Measurements from ENCODE around the gene BTBD16. TPM values are rescaled to one million over a fixed set of nuclear protein-coding genes. Genes with fewer than 3 reads are reported as not detected.

The BTBD16 gene
- total and polyA plus RNA-seq, 2 donors (not counting 1 experiment from before 2014, with no cell fraction given), result not detected

- no peak overlapping the region for H2AFZ ChIP-seq (ENCODE audit: insufficient read depth, low read depth, low read length, poor library complexity, severe bottlenecking)
- H3K4me1 ChIP-seq (ENCODE audit: control insufficient read depth in 2 of 2, insufficient read depth in 2 of 2, low read length in 2 of 2), result no peaks in the 10 kb centered on the region
- no peaks in the 10 kb centered on the region for H3K27me3 ChIP-seq (replicated peaks in 1 of 4; ENCODE audit: control extremely low read depth in 1 of 4, control insufficient read depth in 3 of 4, insufficient read depth in 4 of 4, low read length in 3 of 4)
- DNase-seq (no peak), ATAC-seq (ENCODE audit: low read depth) (no peak)
- no peaks in the 10 kb centered on the region for H3K79me2 ChIP-seq (ENCODE audit: control insufficient read depth, insufficient read depth, low read length)
- H4K20me1 ChIP-seq (ENCODE audit: control insufficient read depth, insufficient read depth, low read length, poor library complexity, severe bottlenecking), result no peaks in the 10 kb centered on the region
- WGBS (ENCODE audit: insufficient coverage), result no CpG with 5 or more reads among the region's 3 CpGs
- H3K36me3 ChIP-seq (replicated peaks in 1 of 2; ENCODE audit: control extremely low read depth in 1 of 2, control insufficient read depth in 1 of 2, extremely low read depth in 1 of 2, insufficient read depth in 2 of 2, low read length in 1 of 2), result no peaks in the 10 kb centered on the region
- Mint-ChIP-seq H3K4me3 (no peak overlapping the region), H3K27ac (no peak overlapping the region), H3K9me3 (ENCODE audit: insufficient read depth) (no peaks in the 10 kb centered on the region), H3K4me1 (no peaks in the 10 kb centered on the region), H3K27me3 (peaks cover 29% of the 10 kb centered on the region)
- no peak overlapping the region for H3K9ac ChIP-seq (ENCODE audit: low read length)
- ChIA-PET CTCF (no interaction called here), POLR2A (no interaction called here)
- H3K4me2 ChIP-seq (replicated peaks; ENCODE audit: low read depth, low read length, poor library complexity, severe bottlenecking), result no peak overlapping the region
- peaks cover 0 to 3% (median 0%) of the 10 kb centered on the region in 3 donors for H3K9me3 ChIP-seq (ENCODE audit: control extremely low read depth in 1 of 3, control insufficient read depth in 2 of 3, insufficient read depth in 1 of 3, low read length in 2 of 3)
- H3K4me3 ChIP-seq (ENCODE audit: control extremely low read depth in 1 of 5, extremely low read depth in 1 of 5, insufficient read depth in 1 of 5, low read depth in 2 of 5, low read length in 4 of 5), result no peak overlapping the region
- intact Hi-C loops (cut with micrococcal nuclease), result no loop called here
- H3K27ac ChIP-seq (ENCODE audit: low read length in 2 of 2), result no peak overlapping the region
- TF ChIP-seq EZH2 (IDR thresholded peaks at IDR 0.05; ENCODE audit: borderline replicate concordance, insufficient read depth, low read depth, low read length, poor library complexity, severe bottlenecking), result no peak
- TF ChIP-seq CTCF (IDR thresholded peaks at IDR 0.05), result no peak
Observed at GRCh38 chr10:122292376-122292775, 21.3 kb downstream of the BTBD16 start.

GRCh38 chr10:122293156-122293960 is 22.3 kb downstream of the BTBD16 start:
- TF ChIP-seq EZH2 (IDR thresholded peaks at IDR 0.05; ENCODE audit: borderline replicate concordance, insufficient read depth, low read depth, low read length, poor library complexity, severe bottlenecking) (no peak), CTCF (IDR thresholded peaks at IDR 0.05) (no peak)
- H3K9me3 Mint-ChIP-seq (ENCODE audit: insufficient read depth), result no peaks in the 10 kb centered on the region
- no peak overlapping the region for H2AFZ ChIP-seq (ENCODE audit: insufficient read depth, low read depth, low read length, poor library complexity, severe bottlenecking)
- POLR2A ChIA-PET, result no interaction called here
- H3K4me2 ChIP-seq (replicated peaks; ENCODE audit: low read depth, low read length, poor library complexity, severe bottlenecking), result no peak overlapping the region
- no peaks in the 10 kb centered on the region for H3K4me1 ChIP-seq (ENCODE audit: control insufficient read depth in 2 of 2, insufficient read depth in 2 of 2, low read length in 2 of 2)
- H3K27me3 Mint-ChIP-seq, result peaks cover 26% of the 10 kb centered on the region
- DNase-seq (no peak), ATAC-seq (ENCODE audit: low read depth) (no peak)
- no peaks in the 10 kb centered on the region for H3K36me3 ChIP-seq (replicated peaks in 1 of 2; ENCODE audit: control extremely low read depth in 1 of 2, control insufficient read depth in 1 of 2, extremely low read depth in 1 of 2, insufficient read depth in 2 of 2, low read length in 1 of 2)
- no peak overlapping the region for H3K4me3 ChIP-seq (ENCODE audit: control extremely low read depth in 1 of 5, extremely low read depth in 1 of 5, insufficient read depth in 1 of 5, low read depth in 2 of 5, low read length in 4 of 5)
- 76% methylated on average over 6 of the region's 10 CpGs for WGBS (ENCODE audit: insufficient coverage)
- no peak overlapping the region for H3K27ac Mint-ChIP-seq
- no peak overlapping the region for H3K27ac ChIP-seq (ENCODE audit: low read length in 2 of 2)
- no peaks in the 10 kb centered on the region for H3K27me3 ChIP-seq (replicated peaks in 1 of 4; ENCODE audit: control extremely low read depth in 1 of 4, control insufficient read depth in 3 of 4, insufficient read depth in 4 of 4, low read length in 3 of 4)
- H3K4me1 Mint-ChIP-seq, result no peaks in the 10 kb centered on the region
- CTCF ChIA-PET, result interaction anchor here (0.8 to 2.3 kb wide), 4 partner anchors 9 to 410 kb away, joined by 3 to 14 read pairs (median 4); no protein-coding TSS in a partner anchor
- peaks cover 0 to 3% (median 0%) of the 10 kb centered on the region in 3 donors for H3K9me3 ChIP-seq (ENCODE audit: control extremely low read depth in 1 of 3, control insufficient read depth in 2 of 3, insufficient read depth in 1 of 3, low read length in 2 of 3)
- no peak overlapping the region for H3K9ac ChIP-seq (ENCODE audit: low read length)
- no peaks in the 10 kb centered on the region for H3K79me2 ChIP-seq (ENCODE audit: control insufficient read depth, insufficient read depth, low read length)
- H4K20me1 ChIP-seq (ENCODE audit: control insufficient read depth, insufficient read depth, low read length, poor library complexity, severe bottlenecking), result no peaks in the 10 kb centered on the region
- intact Hi-C loops (cut with micrococcal nuclease), result no loop called here
- H3K4me3 Mint-ChIP-seq, result no peak overlapping the region

Measured in B cell (primary cell).